PC-9 (cell line): ENCODE data around the gene CASQ2. TPM values are rescaled to one million over a fixed set of nuclear protein-coding genes. Genes with fewer than 3 reads are reported as not detected.

Source experiments
- BruUV-seq: library from RNA; stranded (reverse); fragments of 400-500 nt; replicated peaks from 2 replicates; lab custom pipeline; 2021; lab: Mats Ljungman, UMichigan
- CTCF ChIA-PET: fragments of 300-600 bp; sonication (Branson Sonifier 250); formaldehyde crosslinking; loops from one replicate; lab custom pipeline; 2022; ENCODE audit warnings: antibody characterized with exemption; lab: Charles Lee
- POLR2A ChIA-PET: fragments of 300-600 bp; sonication (Branson Sonifier 250); formaldehyde crosslinking; loops from one replicate; lab custom pipeline; 2022; ENCODE audit warnings: antibody characterized with exemption; ENCODE audit not compliant: unreplicated experiment; lab: Charles Lee
- DNase-seq, 2 experiments: peaks; one replicate each; pipeline versions ENCODE4 v3.0.0 to v3.0.0-alpha.2; 2015 to 2022; ENCODE audit warnings: mixed read lengths in 1 of 2
- H2AFZ ChIP-seq: fragments of 200-600 bp; sonication (generic); 2 replicates; pipeline ENCODE4 v1.8.1; 2017; ENCODE audit warnings: antibody characterized with exemption
- H3F3A ChIP-seq: fragments of 200-600 bp; sonication (generic); 2 replicates; pipeline ENCODE4 v1.8.1; 2017; ENCODE audit warnings: antibody characterized with exemption, mild to moderate bottlenecking, low read depth; ENCODE audit not compliant: insufficient read depth
- H3K27ac ChIP-seq: fragments of 200-600 bp; sonication (generic); 2 replicates; pipeline ENCODE4 v1.6.1; 2016; ENCODE audit warnings: mixed run types
- H3K27me3 ChIP-seq: fragments of 200-600 bp; sonication (generic); 2 replicates; pipeline ENCODE4 v1.6.1; 2016; ENCODE audit warnings: low read depth, mixed run types; ENCODE audit not compliant: insufficient read depth
- H3K36me3 ChIP-seq: fragments of 200-600 bp; sonication (generic); 2 replicates; pipeline ENCODE4 v1.6.1; 2016; ENCODE audit warnings: low read depth, mixed run types
- H3K4me1 ChIP-seq: fragments of 200-600 bp; sonication (generic); replicated peaks from 2 replicates; pipeline ENCODE4 v1.6.1; 2016; ENCODE audit warnings: mixed run types; ENCODE audit not compliant: insufficient read depth
- H3K4me2 ChIP-seq: fragments of 200-600 bp; sonication (generic); 2 replicates; pipeline ENCODE4 v1.6.1; 2017; ENCODE audit warnings: mixed run types
- H3K4me3 ChIP-seq: fragments of 200-600 bp; sonication (generic); 2 replicates; pipeline ENCODE4 v1.6.1; 2016; ENCODE audit warnings: mixed run types
- H3K79me2 ChIP-seq: fragments of 200-600 bp; sonication (generic); 2 replicates; pipeline ENCODE4 v1.6.1; 2017; ENCODE audit warnings: low read depth, mixed run types
- H3K9me2 ChIP-seq: fragments of 200-600 bp; sonication (generic); 2 replicates; pipeline ENCODE4 v1.8.1; 2017; ENCODE audit warnings: mild to moderate bottlenecking; ENCODE audit not compliant: insufficient read depth
- H3K9me3 ChIP-seq: fragments of 200-600 bp; sonication (generic); 2 replicates; pipeline ENCODE4 v1.8.1; 2016; ENCODE audit warnings: low read depth; ENCODE audit not compliant: insufficient read depth
- H4K20me1 ChIP-seq: fragments of 200-600 bp; sonication (generic); 2 replicates; pipeline ENCODE4 v1.8.1; 2017; ENCODE audit not compliant: insufficient read depth
- EZH2 ChIP-seq: fragments of 200-600 bp; sonication (generic); IDR thresholded peaks from 2 replicates; pipeline ENCODE4 v1.8.0; 2017; ENCODE audit warnings: antibody characterized with exemption, low read depth
- intact Hi-C: fragments of 100-400 bp; cut with micrococcal nuclease; formaldehyde crosslinking; loops from one replicate; pipeline ENCODE4 v1.10.0; 2022; ENCODE audit not compliant: unreplicated experiment
- total RNA-seq: library from RNA; stranded (reverse); gene quantifications from 2 replicates; pipeline ENCODE4 v1.2.3, GENCODE V29; 2021
- TF ChIP-seq, protein P1 (sequence below): fragments of 200-600 bp; sonication (generic); conservative IDR thresholded peaks from 2 replicates; pipeline ENCODE4 v1.6.1; 2017; ENCODE audit warnings: mixed run types, antibody characterized with exemption, mild to moderate bottlenecking, moderate library complexity

The CASQ2 gene
- total RNA-seq, 1 experiment from 2014 or later: not detected

DNA sequence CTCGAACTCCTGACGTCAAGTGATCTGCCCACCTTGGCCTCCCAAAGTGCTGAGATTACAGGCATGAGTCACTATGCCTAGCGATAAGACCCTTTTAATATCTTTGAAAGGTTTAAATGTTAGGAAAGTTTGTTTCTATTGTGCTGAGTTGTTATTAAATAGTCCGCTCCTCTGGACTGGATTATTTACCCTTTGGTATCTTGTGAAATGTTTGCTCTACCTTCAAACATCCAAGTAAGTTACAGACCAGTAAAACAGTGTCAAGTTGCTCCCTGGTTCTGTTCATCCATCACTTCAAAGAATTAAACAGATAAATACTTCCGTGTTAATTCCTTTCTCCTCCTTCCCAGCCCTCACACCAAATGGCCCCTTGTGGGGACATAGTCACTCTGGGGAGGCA, 44.8 kb downstream of the CASQ2 start:
- H2AFZ ChIP-seq: no peak overlapping the region
- intact Hi-C loops: no loop called here
- no peaks in the 10 kb centered on the region for H3K9me3 ChIP-seq
- no peak for DNase-seq
- H4K20me1 ChIP-seq: no peaks in the 10 kb centered on the region
- H3K27ac ChIP-seq: no peak overlapping the region
- no peak overlapping the region for H3K4me2 ChIP-seq
- ChIA-PET CTCF (no interaction called here), POLR2A (no interaction called here)
- no peaks in the 10 kb centered on the region for H3K79me2 ChIP-seq
- H3K9me2 ChIP-seq: no peaks in the 10 kb centered on the region
- TF ChIP-seq, protein P1, sequence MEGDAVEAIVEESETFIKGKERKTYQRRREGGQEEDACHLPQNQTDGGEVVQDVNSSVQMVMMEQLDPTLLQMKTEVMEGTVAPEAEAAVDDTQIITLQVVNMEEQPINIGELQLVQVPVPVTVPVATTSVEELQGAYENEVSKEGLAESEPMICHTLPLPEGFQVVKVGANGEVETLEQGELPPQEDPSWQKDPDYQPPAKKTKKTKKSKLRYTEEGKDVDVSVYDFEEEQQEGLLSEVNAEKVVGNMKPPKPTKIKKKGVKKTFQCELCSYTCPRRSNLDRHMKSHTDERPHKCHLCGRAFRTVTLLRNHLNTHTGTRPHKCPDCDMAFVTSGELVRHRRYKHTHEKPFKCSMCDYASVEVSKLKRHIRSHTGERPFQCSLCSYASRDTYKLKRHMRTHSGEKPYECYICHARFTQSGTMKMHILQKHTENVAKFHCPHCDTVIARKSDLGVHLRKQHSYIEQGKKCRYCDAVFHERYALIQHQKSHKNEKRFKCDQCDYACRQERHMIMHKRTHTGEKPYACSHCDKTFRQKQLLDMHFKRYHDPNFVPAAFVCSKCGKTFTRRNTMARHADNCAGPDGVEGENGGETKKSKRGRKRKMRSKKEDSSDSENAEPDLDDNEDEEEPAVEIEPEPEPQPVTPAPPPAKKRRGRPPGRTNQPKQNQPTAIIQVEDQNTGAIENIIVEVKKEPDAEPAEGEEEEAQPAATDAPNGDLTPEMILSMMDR: no peak
- no peak for TF ChIP-seq EZH2
- H3K4me1 ChIP-seq: peaks cover 21% of the 10 kb centered on the region
- H3K27me3 ChIP-seq: no peaks in the 10 kb centered on the region
- H3F3A ChIP-seq: peaks cover 18% of the 10 kb centered on the region; the same call in 1 of the 2 replicates
- H3K4me3 ChIP-seq: no peak overlapping the region
- no TSS peak for BruUV-seq
- H3K36me3 ChIP-seq: no peaks in the 10 kb centered on the region

GRCh38 chr1:115722221-115722620, 46.3 kb downstream of the CASQ2 start:
- Histone ChIP-seq H2AFZ (no peak overlapping the region), H3K36me3 (no peaks in the 10 kb centered on the region), H3K79me2 (no peaks in the 10 kb centered on the region), H3F3A (peaks cover 3% of the 10 kb centered on the region; the same call in 1 of the 2 replicates), H4K20me1 (no peaks in the 10 kb centered on the region), H3K27me3 (no peaks in the 10 kb centered on the region), H3K9me2 (no peaks in the 10 kb centered on the region), H3K9me3 (peaks cover 6% of the 10 kb centered on the region), H3K4me3 (no peak overlapping the region), H3K4me2 (no peak overlapping the region), H3K27ac (no peak overlapping the region), H3K4me1 (peaks cover 6% of the 10 kb centered on the region)
- CTCF ChIA-PET: no interaction called here
- BruUV-seq: no TSS peak
- POLR2A ChIA-PET: no interaction called here
- TF ChIP-seq, protein P1: no peak
- TF ChIP-seq EZH2: no peak
- intact Hi-C loops: no loop called here
- DNase-seq: no peak

GRCh38 chr1:115719285-115719684, 49.2 kb downstream of the CASQ2 start:
- peaks cover 19% of the 10 kb centered on the region for H3F3A ChIP-seq
- H3K27ac ChIP-seq: no peak overlapping the region
- no peak overlapping the region for H3K4me2 ChIP-seq
- ChIA-PET CTCF (no interaction called here), POLR2A (no interaction called here)
- peaks cover 6% of the 10 kb centered on the region for H3K9me3 ChIP-seq
- H3K36me3 ChIP-seq: no peaks in the 10 kb centered on the region
- no peak overlapping the region for H2AFZ ChIP-seq
- no peaks in the 10 kb centered on the region for H3K9me2 ChIP-seq
- TF ChIP-seq, protein P1: no peak
- no peak for TF ChIP-seq EZH2
- no peak overlapping the region for H3K4me3 ChIP-seq
- no peak for DNase-seq
- no TSS peak for BruUV-seq
- intact Hi-C loops: no loop called here
- H4K20me1 ChIP-seq: no peaks in the 10 kb centered on the region
- H3K4me1 ChIP-seq: peaks cover 25% of the 10 kb centered on the region
- no peaks in the 10 kb centered on the region for H3K79me2 ChIP-seq
- H3K27me3 ChIP-seq: no peaks in the 10 kb centered on the region
